GM12875 (cell line): ENCODE measurements around the gene MED14.

Experiments used
- H3K4me3 ChIP-seq: one replicate; pipeline ENCODE4 v1.5.1; 2011; ENCODE audit warnings: low read depth, low read length, control low read depth
- CTCF ChIP-seq: IDR thresholded peaks from 2 replicates; pipeline ENCODE4 v1.5.1; 2011; ENCODE audit warnings: low read depth, mild to moderate bottlenecking, control low read depth, inconsistent platforms, low read length, moderate library complexity, borderline replicate concordance; ENCODE audit not compliant: insufficient read depth

MED14 gene

GRCh38 chrX:40773188-40773587, 37.8 kb upstream of the MED14 start:
- H3K4me3 ChIP-seq = no peak overlapping the region
- no peak for TF ChIP-seq CTCF

DNA sequence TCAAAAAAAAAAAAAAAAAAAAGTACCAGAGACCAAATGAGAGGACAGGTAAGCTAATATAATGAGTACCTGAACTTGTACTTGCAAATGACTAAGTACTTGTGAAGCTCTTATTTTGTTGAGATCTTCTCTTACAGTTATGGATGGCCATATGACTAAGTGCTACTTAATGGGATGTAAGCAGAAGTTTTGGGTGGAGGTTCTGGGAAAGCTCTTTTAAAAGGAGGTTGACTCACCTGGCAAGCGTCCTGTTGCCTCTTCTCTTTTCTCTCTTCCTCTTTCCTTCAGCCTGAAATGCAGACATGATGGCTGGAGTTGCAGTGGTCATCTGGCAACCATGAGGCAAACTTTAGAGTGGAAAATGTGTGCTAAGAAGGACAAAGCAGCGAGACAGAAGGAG, 36.9 kb upstream of the MED14 start:
- no peak for TF ChIP-seq CTCF
- H3K4me3 ChIP-seq = no peak overlapping the region

- H3K4me3 ChIP-seq = no peak overlapping the region
- no peak for TF ChIP-seq CTCF
Observed at GRCh38 chrX:40761762-40762161, 26.4 kb upstream of the MED14 start.

- H3K4me3 ChIP-seq = no peak overlapping the region
Observed at GRCh38 chrX:40759374-40759773, 24.0 kb upstream of the MED14 start.

GRCh38 chrX:40757058-40757457, 21.7 kb upstream of the MED14 start:
- no peak for TF ChIP-seq CTCF
- H3K4me3 ChIP-seq = no peak overlapping the region

More at GRCh38 chrX:40759374-40759773, 24.0 kb upstream of the MED14 start:
- no peak for TF ChIP-seq CTCF

- H3K4me3 ChIP-seq = no peak overlapping the region
- no peak for TF ChIP-seq CTCF
Observed at GRCh38 chrX:40755291-40756249, 20.2 kb upstream of the MED14 start.
